PC-3 (cell line): Measurements from ENCODE around the gene REC8. TPM values are rescaled to one million over a fixed set of nuclear protein-coding genes. Genes with fewer than 3 reads are reported as not detected.
A peak's percentile ranks its signal among the peaks of the same experiment; 100 is the strongest.

Experiments
- ATAC-seq: fragments of 200-7000 bp; cut with Tn5 transposase; 2 replicates; pipeline ENCODE4 v1.9.1; 2020; ENCODE audit warnings: mild to moderate bottlenecking, moderate library complexity
- BruUV-seq: library from RNA; stranded (reverse); fragments of 400-500 nt; replicated peaks from 2 replicates; lab custom pipeline; 2021; lab: Mats Ljungman, UMichigan
- CTCF ChIA-PET: fragments of 300-600 bp; sonication (Branson Sonifier 250); formaldehyde crosslinking; loops from one replicate; lab custom pipeline; 2022; ENCODE audit warnings: antibody characterized with exemption; lab: Charles Lee
- POLR2A ChIA-PET: fragments of 300-600 bp; sonication (Branson Sonifier 250); formaldehyde crosslinking; loops from one replicate; lab custom pipeline; 2022; ENCODE audit warnings: antibody characterized with exemption; ENCODE audit not compliant: unreplicated experiment; lab: Charles Lee
- DNase-seq: peaks from one replicate; pipeline ENCODE4 v3.0.0-alpha.2; 2015
- H2AFZ ChIP-seq: fragments of 300-600 bp; sonication (generic); 2 replicates; pipeline ENCODE4 v1.6.0; 2016; ENCODE audit warnings: antibody characterized with exemption, low read length
- H3F3A ChIP-seq: fragments of 300-600 bp; sonication (generic); one replicate; pipeline ENCODE4 v1.6.0; 2017; ENCODE audit warnings: antibody characterized with exemption, low read length, control low read depth, mild to moderate bottlenecking; ENCODE audit not compliant: unreplicated experiment
- H3K27ac ChIP-seq: fragments of 300-600 bp; sonication (generic); 2 replicates; pipeline ENCODE4 v1.5.1; 2016; ENCODE audit warnings: mild to moderate bottlenecking, low read length
- H3K27me3 ChIP-seq: fragments of 300-600 bp; sonication (generic); 2 replicates; pipeline ENCODE4 v1.6.1; 2016; ENCODE audit warnings: low read length, mixed read lengths
- H3K36me3 ChIP-seq: fragments of 300-600 bp; sonication (generic); 2 replicates; pipeline ENCODE4 v1.6.1; 2016; ENCODE audit warnings: low read depth, mixed run types, low read length, mixed read lengths
- H3K4me1 ChIP-seq: fragments of 300-600 bp; sonication (generic); 2 replicates; pipeline ENCODE4 v1.5.1; 2016; ENCODE audit warnings: low read length; ENCODE audit not compliant: insufficient read depth
- H3K4me2 ChIP-seq: fragments of 300-600 bp; sonication (generic); 2 replicates; pipeline ENCODE4 v1.6.0; 2016; ENCODE audit warnings: low read length
- H3K4me3 ChIP-seq: fragments of 300-600 bp; sonication (generic); 2 replicates; pipeline ENCODE4 v1.5.1; 2016; ENCODE audit warnings: mild to moderate bottlenecking, low read length, mixed read lengths
- H3K79me2 ChIP-seq: fragments of 300-600 bp; sonication (generic); 2 replicates; pipeline ENCODE4 v1.6.1; 2017; ENCODE audit warnings: low read length, mixed read lengths
- H3K9ac ChIP-seq: fragments of 300-600 bp; sonication (generic); 2 replicates; pipeline ENCODE4 v1.6.0; 2016; ENCODE audit warnings: mild to moderate bottlenecking, low read length
- H3K9me2 ChIP-seq: fragments of 300-600 bp; sonication (generic); replicated peaks from 2 replicates; pipeline ENCODE4 v1.6.1; 2016; ENCODE audit warnings: mixed run types, low read length, mixed read lengths
- H3K9me3 ChIP-seq: fragments of 300-600 bp; sonication (generic); 2 replicates; pipeline ENCODE4 v1.6.1; 2016; ENCODE audit warnings: low read length, mixed read lengths
- H4K20me1 ChIP-seq: fragments of 300-600 bp; sonication (generic); 2 replicates; pipeline ENCODE4 v1.6.1; 2016; ENCODE audit warnings: low read length, mixed read lengths
- EZH2 ChIP-seq: fragments of 300-600 bp; sonication (generic); IDR thresholded peaks from one replicate; pipeline ENCODE4 v1.6.1; 2017; ENCODE audit warnings: antibody characterized with exemption, mild to moderate bottlenecking, low read length; ENCODE audit not compliant: unreplicated experiment
- EZH2phosphoT487 ChIP-seq: fragments of 300-600 bp; sonication (generic); IDR thresholded peaks from 2 replicates; pipeline ENCODE4 v1.6.1; 2018; ENCODE audit warnings: mild to moderate bottlenecking, antibody characterized with exemption, low read length, borderline replicate concordance
- intact Hi-C: fragments of 100-400 bp; cut with micrococcal nuclease; formaldehyde crosslinking; loops from 2 replicates; pipeline ENCODE4 v1.9.0; 2023
- total RNA-seq: library from RNA; depleted of rRNA; stranded (reverse); fragments of >200 nt; gene quantifications from 2 replicates; pipeline ENCODE4 v1.2.3, GENCODE V29; 2014
- TF ChIP-seq, protein P1 (sequence below): fragments of 300-600 bp; sonication (generic); conservative IDR thresholded peaks from 2 replicates; pipeline ENCODE4 v1.5.1; 2017; ENCODE audit warnings: antibody characterized with exemption, low read depth, mild to moderate bottlenecking, low read length

The REC8 gene
- total RNA-seq, 1 experiment from 2014 or later = 1.9 TPM

DNA sequence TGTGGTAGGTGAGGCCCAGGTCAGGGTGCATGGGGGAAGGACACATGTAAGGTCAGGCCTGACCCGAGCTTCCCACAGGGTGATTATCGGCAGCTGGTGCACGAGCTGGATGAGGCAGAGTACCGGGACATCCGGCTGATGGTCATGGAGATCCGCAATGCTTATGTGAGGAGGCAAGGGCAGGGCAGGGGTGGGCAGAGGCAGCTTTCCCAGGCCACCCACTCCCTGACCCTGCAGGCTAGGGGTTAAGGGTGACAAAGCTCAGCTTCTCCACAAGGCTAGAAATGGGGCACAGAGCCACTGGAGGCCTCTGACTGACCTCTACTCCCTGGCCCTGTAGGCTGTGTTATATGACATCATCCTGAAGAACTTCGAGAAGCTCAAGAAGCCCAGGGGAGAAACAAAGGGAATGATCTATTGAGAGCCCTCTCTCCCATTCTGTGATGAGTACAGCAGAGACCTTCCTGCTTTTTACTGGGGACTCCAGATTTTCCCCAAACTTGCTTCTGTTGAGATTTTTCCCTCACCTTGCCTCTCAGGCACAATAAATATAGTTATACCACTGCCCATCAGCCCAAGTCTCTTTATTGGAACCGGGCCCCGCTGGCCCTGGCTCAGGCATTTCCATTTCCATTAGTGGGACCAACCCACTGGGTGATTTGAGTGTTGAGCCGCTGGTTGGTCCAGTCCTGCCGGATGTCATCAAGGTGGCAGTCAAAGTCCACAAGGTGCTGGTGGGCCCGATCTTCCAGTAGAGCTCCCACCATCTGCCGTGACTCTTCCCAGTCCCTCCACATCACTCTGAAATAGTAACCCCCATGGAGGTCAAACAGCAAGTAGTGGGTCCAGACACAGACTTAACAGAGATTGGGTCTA lies 33.2 kb upstream of the REC8 start:
- BruUV-seq = no TSS peak
- CTCF ChIA-PET = no interaction called here
- intact Hi-C loops = no loop called here
- Histone ChIP-seq H3K4me3 (no peak overlapping the region), H3K4me2 (0 out of 2 replicates have a peak overlapping the region, but pooled peaks have one; percentile 92), H3K36me3 (peaks cover 17% of the 10 kb centered on the region; the same call in 1 of the 2 replicates), H3K9me2 (no peaks in the 10 kb centered on the region), H2AFZ (no peak overlapping the region), H3F3A (no peaks in the 10 kb centered on the region), H3K27me3 (no peaks in the 10 kb centered on the region), H4K20me1 (no peaks in the 10 kb centered on the region), H3K27ac (no peak overlapping the region), H3K9me3 (no peaks in the 10 kb centered on the region), H3K79me2 (peaks cover 38% of the 10 kb centered on the region), H3K4me1 (peaks cover 26% of the 10 kb centered on the region), H3K9ac (no peak overlapping the region)
- POLR2A ChIA-PET = no interaction called here
- TF ChIP-seq EZH2phosphoT487 (no peak), EZH2 (no peak)
- TF ChIP-seq, protein P1, sequence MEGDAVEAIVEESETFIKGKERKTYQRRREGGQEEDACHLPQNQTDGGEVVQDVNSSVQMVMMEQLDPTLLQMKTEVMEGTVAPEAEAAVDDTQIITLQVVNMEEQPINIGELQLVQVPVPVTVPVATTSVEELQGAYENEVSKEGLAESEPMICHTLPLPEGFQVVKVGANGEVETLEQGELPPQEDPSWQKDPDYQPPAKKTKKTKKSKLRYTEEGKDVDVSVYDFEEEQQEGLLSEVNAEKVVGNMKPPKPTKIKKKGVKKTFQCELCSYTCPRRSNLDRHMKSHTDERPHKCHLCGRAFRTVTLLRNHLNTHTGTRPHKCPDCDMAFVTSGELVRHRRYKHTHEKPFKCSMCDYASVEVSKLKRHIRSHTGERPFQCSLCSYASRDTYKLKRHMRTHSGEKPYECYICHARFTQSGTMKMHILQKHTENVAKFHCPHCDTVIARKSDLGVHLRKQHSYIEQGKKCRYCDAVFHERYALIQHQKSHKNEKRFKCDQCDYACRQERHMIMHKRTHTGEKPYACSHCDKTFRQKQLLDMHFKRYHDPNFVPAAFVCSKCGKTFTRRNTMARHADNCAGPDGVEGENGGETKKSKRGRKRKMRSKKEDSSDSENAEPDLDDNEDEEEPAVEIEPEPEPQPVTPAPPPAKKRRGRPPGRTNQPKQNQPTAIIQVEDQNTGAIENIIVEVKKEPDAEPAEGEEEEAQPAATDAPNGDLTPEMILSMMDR = no peak
- no peak for DNase-seq
- ATAC-seq = no peak

DNA sequence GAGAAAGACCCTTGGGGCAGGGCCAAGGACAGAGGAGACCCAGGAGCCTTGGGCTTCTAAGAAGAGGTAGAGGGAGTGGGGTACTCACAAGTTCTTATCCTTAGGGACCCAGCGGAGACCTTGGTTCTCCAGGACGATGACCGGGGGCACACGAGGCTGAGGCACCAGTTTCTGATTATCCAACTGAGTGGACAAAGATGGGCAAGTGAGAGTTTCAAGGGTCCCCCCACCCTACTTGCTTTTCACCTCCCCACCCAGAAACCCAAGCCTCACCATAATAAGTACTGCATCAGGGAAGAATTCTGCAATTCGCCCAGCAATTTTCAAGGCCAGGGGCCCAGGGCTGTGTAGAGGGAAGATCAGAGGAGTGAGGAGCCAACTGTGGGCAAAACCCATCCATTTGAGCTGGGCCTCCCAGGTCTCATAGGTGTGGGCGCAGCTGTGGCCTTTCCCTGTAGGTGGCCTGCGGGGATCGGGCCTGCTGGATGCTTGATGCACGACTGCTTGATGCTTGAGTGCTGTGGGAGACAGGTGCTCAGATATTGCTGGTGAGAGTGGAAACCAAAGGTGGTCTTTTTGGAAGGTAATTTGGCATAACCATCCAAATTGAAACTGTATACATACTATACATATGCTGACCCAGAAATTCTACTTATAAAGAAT lies 32.5 kb upstream of the REC8 start:
- POLR2A ChIA-PET = interaction anchor here (0.6 kb wide), 1 partner anchor 10 kb away, joined by 4 read pairs; no protein-coding TSS in a partner anchor
- CTCF ChIA-PET = no interaction called here
- TF ChIP-seq EZH2 (no peak), EZH2phosphoT487 (no peak)
- TF ChIP-seq, protein P1 = no peak; the same call in 1 of the 2 replicates
- ATAC-seq = no peak
- TSS peak; percentile 9 for BruUV-seq
- H3K4me1 ChIP-seq = peaks cover 26% of the 10 kb centered on the region
- no peak overlapping the region for H3K27ac ChIP-seq
- peak overlapping the region; percentile 91 for H3K4me3 ChIP-seq
- no peaks in the 10 kb centered on the region for H3K9me2 ChIP-seq
- H3K4me2 ChIP-seq = peak overlapping the region; percentile 92
- H3F3A ChIP-seq = no peaks in the 10 kb centered on the region
- no peaks in the 10 kb centered on the region for H4K20me1 ChIP-seq
- peaks cover 19% of the 10 kb centered on the region; the same call in 1 of the 2 replicates for H3K36me3 ChIP-seq
- peak overlapping the region; percentile 75; the same call in 1 of the 2 replicates for H3K9ac ChIP-seq
- DNase-seq = peak; percentile 35
- no peak overlapping the region for H2AFZ ChIP-seq
- H3K9me3 ChIP-seq = no peaks in the 10 kb centered on the region
- H3K79me2 ChIP-seq = peaks cover 40% of the 10 kb centered on the region
- intact Hi-C loops = no loop called here
- H3K27me3 ChIP-seq = no peaks in the 10 kb centered on the region
